ENCODE data around the gene EIF4ENIF1.

The EIF4ENIF1 gene, protein sequence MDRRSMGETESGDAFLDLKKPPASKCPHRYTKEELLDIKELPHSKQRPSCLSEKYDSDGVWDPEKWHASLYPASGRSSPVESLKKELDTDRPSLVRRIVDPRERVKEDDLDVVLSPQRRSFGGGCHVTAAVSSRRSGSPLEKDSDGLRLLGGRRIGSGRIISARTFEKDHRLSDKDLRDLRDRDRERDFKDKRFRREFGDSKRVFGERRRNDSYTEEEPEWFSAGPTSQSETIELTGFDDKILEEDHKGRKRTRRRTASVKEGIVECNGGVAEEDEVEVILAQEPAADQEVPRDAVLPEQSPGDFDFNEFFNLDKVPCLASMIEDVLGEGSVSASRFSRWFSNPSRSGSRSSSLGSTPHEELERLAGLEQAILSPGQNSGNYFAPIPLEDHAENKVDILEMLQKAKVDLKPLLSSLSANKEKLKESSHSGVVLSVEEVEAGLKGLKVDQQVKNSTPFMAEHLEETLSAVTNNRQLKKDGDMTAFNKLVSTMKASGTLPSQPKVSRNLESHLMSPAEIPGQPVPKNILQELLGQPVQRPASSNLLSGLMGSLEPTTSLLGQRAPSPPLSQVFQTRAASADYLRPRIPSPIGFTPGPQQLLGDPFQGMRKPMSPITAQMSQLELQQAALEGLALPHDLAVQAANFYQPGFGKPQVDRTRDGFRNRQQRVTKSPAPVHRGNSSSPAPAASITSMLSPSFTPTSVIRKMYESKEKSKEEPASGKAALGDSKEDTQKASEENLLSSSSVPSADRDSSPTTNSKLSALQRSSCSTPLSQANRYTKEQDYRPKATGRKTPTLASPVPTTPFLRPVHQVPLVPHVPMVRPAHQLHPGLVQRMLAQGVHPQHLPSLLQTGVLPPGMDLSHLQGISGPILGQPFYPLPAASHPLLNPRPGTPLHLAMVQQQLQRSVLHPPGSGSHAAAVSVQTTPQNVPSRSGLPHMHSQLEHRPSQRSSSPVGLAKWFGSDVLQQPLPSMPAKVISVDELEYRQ

GRCh38 chr22:31489632-31490495 is at the start of gene EIF4ENIF1:
Gene EIF4ENIF1 (minus strand): TSS chr22:31489842. CDS start chr22:31488718, 1,124 bp downstream.
- peak; percentile 93 for DNase-seq (ENCODE audit: low read depth)
- no peak for TF ChIP-seq CTCF (IDR thresholded peaks at IDR 0.05; ENCODE audit: insufficient read depth, low read depth, low read length, missing control alignments)
- peak within 1 kb of the TSS; percentile 85 for H3K4me3 ChIP-seq (ENCODE audit: low read depth, low read length)

GRCh38 chr22:31538815-31539214 is 49.2 kb upstream of the EIF4ENIF1 start:
- H3K4me3 ChIP-seq (ENCODE audit: low read depth, low read length): no peak overlapping the region
- DNase-seq (ENCODE audit: low read depth): peak; percentile 80
- no peak for TF ChIP-seq CTCF (IDR thresholded peaks at IDR 0.05; ENCODE audit: insufficient read depth, low read depth, low read length, missing control alignments)

GRCh38 chr22:31537019-31537535 is 47.4 kb upstream of the EIF4ENIF1 start:
- no peak for TF ChIP-seq CTCF (IDR thresholded peaks at IDR 0.05; ENCODE audit: insufficient read depth, low read depth, low read length, missing control alignments)
- peak; percentile 89 for DNase-seq (ENCODE audit: low read depth)
- H3K4me3 ChIP-seq (ENCODE audit: low read depth, low read length): no peak overlapping the region

DNA sequence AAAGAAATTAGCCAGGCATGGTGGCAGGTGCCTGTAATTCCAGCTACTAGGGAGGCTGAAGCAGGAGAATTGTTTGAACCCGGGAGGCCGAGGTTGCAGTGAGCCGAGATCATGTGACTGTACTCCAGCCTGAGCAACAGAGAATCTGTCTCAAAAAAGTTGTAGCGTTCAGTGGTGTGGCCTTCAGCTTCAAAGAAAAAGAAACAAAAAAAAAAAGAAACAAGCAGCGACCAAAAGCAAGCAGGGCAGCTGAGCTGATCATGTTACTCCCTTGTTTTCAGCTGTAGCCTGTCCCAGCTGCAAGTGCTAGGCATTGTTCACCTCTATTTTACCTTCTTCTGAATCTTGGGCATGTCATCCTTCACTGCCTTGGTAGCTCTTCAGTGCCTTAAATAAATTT is 43.7 kb upstream of the EIF4ENIF1 start:
- H3K4me3 ChIP-seq (ENCODE audit: low read depth, low read length): no peak overlapping the region
- TF ChIP-seq CTCF (IDR thresholded peaks at IDR 0.05; ENCODE audit: insufficient read depth, low read depth, low read length, missing control alignments): no peak
- DNase-seq (ENCODE audit: low read depth): no peak

GRCh38 chr22:31532060-31532459 is 42.4 kb upstream of the EIF4ENIF1 start:
- no peak for DNase-seq (ENCODE audit: low read depth)
- no peak overlapping the region for H3K4me3 ChIP-seq (ENCODE audit: low read depth, low read length)
- no peak for TF ChIP-seq CTCF (IDR thresholded peaks at IDR 0.05; ENCODE audit: insufficient read depth, low read depth, low read length, missing control alignments)

DNA sequence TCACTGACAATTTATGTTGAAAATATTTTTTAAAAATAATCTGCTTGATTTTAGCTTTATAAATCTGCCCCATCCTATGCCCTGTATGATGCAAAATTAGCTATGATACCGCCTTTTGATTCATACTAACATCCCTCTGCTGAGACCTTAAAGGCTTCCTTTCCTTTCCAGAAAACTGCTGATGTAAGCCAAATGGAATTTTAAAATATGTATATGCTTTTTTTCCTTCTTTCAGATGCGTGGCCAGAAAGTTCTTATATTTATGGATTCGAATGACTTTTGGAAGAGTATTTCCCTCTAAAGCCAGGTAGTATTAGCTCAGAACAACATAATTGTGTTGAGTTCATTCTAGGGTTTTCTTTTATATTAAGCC is 41.2 kb upstream of the EIF4ENIF1 start:
- no peak overlapping the region for H3K4me3 ChIP-seq (ENCODE audit: low read depth, low read length)
- DNase-seq (ENCODE audit: low read depth): no peak
- TF ChIP-seq CTCF (IDR thresholded peaks at IDR 0.05; ENCODE audit: insufficient read depth, low read depth, low read length, missing control alignments): no peak
